HL-60/S4 (cell line): Measurements from ENCODE around the gene SPNS2.

Experiments
- in situ Hi-C: fragments of 300-500 bp; cut with MboI; formaldehyde crosslinking; loops from 2 replicates; pipeline ENCODE4 v1.14.3; 2022; ENCODE audit warnings: low sequenced_read_pairs

SPNS2 gene

DNA sequence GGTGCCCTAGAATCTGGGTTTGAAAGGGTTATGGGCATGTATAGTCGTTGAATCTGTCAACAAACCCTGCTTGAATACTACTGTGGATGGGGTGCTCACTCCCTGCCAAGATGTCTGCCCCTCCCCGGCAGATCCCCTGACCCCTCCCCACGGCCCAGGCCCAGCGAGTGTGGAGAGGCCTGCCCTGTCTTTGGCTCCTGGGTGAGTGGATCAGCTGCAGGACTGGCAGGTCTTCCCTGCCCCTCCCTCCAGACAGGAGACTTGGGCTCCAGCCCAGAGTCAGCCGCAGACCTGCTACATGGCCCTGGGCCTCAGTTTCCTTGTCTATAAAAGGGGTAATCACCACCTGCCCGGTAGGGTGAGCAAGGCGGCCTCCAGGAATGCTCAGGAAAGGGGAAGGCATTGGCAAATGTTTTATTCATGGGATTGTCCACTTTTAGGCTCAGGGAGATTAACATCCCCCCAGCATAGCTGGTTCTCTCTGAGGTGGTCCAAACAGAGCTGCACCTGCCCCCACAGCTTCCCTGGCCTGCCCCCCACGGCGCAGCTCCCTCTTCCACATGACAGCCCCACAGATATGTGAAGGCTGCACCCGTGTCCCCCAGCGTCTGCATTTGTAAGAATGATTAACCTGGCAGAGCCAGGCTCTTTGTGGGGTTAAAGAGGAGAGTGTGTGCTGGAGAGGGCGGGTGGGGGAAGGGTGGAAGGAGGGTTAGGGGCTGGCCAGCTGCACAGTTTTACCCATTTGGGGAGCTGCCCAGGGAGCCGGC, 18.5 kb upstream of the SPNS2 start:
- in situ Hi-C loops: no loop called here

- in situ Hi-C loops: no loop called here
These were observed 17.5 kb upstream of the SPNS2 start for GRCh38 chr17:4480929-4481898.

- in situ Hi-C loops: no loop called here
These were observed 16.2 kb upstream of the SPNS2 start for GRCh38 chr17:4482338-4483011.

GRCh38 chr17:4483012-4483840, 15.5 kb upstream of the SPNS2 start:
- in situ Hi-C loops: no loop called here

GRCh38 chr17:4485676-4486646, 12.7 kb upstream of the SPNS2 start:
- in situ Hi-C loops: no loop called here

DNA sequence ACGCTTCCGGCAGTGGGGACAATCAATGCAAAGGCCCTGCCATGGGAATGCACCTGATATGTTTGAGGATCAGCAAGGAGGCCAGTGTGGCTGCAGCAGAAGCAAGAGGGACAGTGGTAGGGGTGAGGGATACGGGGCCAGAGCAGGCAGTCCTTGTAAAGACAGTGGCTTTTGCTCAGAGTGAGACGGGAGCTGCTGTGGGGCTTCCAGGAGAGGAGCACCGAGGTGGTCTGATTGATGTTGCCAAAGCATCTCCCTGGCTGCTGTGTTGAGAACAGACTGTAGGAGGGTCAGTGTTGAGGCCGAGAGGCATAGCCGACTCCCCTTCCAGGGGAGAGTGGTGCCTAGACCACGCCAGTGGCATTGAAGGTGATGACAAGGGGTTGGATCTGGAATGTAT, 11.4 kb upstream of the SPNS2 start:
- in situ Hi-C loops: no loop called here

- in situ Hi-C loops: no loop called here
These were observed 10.6 kb upstream of the SPNS2 start for GRCh38 chr17:4487820-4488716.

DNA sequence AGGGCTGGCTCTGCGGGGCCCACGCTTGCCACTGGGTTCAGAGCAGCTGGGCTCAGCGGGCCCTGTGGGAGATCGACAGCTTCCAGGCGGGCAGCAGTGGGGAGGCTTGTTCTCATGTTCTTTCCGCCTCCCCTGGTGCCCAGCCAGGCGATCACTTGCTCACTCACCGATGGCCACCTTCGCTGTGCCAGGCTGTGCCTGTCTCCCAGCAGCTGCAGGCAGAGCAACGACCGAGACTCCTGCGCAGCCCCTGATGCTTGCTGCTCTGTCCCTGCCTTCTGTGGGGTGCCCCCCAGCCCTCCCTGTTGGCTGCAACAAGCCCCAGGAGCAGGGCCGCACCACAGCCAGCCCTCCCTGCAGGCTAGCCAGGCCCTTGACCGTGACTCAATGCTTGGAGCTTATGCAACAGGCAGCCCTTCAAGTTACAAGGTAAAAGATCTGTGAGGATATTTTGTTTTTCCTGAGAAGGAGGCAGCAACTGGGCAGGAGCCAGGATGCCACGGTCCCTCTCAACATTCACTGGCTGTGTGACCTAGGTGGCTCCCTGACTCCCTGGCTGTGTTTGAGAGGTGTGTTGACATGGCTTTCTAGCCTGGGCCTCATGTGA, 9.6 kb upstream of the SPNS2 start:
- in situ Hi-C loops: no loop called here

GRCh38 chr17:4490109-4490591, 8.5 kb upstream of the SPNS2 start:
- in situ Hi-C loops: no loop called here

DNA sequence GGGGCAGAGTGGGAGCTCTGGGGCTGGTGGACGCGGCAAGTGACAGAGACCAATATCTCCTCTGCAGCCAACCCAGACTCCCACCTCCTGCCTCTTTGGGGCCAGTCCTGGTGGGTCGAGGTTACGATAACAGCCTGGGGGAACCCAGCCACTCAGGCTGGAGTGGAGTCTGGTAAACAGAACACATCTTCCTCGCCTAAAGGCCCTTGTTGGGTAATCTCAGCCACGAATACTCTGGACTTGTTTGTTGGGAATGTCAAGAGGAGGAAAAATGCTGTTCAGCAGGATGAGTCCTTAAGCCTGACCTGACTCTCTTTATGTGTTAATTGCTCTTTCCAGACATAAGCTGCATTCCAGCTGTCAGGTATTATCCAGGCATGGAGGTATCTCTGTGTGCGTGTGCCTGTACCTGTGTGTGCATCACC, 8.0 kb upstream of the SPNS2 start:
- in situ Hi-C loops: no loop called here

DNA sequence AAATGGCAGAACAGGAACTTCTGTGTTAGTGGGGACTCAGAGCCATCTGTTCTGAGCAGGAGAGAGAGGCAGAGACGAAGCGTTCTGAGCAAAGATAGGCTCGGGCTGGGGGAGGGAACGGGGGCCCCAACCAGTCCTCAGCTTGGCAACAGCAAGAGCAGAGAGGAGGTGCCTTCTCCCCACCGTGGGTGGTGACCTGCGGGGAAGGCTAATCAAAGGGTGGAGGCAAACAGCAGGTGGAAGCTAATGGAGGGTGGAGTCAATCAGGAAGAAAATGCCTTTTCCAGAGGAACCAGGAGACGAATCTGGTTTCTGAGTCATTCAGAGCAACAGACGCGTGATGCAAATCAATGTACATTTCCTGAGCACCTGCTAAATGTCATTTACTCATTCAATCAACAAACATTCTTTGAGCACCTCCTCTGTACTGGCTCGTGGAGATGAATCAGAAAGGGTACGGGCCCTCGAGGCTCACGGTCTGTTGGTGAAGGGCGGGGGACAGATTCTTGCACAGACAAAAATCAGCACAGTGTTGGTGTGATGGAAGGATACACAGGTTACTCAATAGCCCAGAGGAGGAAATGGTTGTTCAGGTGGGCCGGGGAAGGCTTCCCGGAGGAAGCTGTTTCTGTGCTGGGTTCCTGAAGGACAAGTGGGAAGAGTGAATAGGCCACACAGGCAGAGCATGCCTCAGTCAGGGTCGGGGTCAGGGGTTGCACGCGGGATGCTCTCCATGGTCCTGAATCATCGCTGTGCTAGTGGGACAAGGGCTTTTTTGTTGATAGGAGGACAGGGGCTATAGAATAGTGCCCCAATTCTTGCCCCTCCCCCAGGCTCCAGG, 5.7 kb upstream of the SPNS2 start:
- in situ Hi-C loops: no loop called here

DNA sequence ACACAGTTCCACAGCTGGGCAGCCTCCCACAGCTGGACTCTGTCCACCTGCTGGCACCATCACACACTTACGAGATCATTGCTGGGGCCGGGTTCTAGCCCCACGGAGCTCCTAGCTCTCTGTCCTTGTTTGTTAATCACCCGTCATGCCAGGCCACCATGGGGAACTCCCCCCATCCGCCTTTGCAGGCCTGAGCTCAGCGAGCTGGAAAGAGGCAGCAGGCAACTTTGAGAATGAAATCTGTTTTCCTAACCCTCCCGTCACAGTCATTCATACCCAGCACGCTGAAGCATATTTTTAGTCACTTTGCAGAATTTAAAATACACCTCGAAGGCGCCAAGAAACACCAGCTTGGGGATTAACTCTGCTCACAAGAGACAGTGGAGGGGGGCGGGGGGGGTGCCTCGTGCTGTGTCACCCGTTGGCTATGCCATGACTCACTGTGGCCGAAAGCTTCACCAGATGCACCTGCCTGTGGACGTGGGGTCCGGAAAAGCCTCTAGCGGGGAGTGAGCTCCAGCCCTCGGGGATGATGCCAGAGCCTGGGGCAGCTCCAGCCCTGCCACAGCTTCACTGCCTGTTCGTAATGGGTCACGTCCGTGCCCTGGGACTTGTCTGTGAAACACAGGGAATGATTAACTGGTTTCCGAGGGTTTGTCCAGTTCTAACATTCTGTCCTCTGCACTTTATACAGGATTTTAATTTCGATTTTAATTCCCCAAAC, 1.4 kb upstream of the SPNS2 start:
- in situ Hi-C loops: no loop called here

GRCh38 chr17:4499431-4500190, 930 bp downstream of the SPNS2 start:
- in situ Hi-C loops: no loop called here

DNA sequence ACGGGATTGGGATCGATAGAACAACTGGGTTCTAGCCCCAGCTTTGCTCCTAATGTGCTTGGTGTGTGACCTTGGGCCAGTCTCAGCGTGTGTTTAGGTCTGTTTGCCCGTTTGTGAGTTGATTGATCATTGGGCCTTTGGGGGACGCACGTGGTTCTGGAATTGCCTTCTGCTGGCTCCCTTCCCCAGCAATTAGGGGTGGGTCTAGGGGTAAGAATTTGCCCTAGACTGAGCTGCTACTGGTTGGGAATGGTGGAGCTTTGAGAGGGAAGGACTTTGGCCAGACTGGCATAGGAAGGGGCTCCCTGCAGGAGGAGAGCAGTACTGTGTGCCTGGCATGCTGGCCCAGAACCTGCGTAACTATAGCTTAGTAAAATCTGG, 1.5 kb downstream of the SPNS2 start:
- in situ Hi-C loops: no loop called here

GRCh38 chr17:4501295-4501949, 2.7 kb downstream of the SPNS2 start:
- in situ Hi-C loops: no loop called here
